SK-N-SH (cell line): ENCODE results near the gene CNEP1R1. TPM values are rescaled to one million over a fixed set of nuclear protein-coding genes. Genes with fewer than 3 reads are reported as not detected.

Experiments used
- CTCF ChIA-PET: fragments of 300-600, 350-600 bp; formaldehyde crosslinking; extraction: SDS; loops from one replicate; lab custom pipeline; 2021; lab: Yijun Ruan, JAX
- POLR2A ChIA-PET: fragments of 350-600 bp; sonication (Branson Sonifier 250); formaldehyde crosslinking; extraction: SDS; loops from one replicate; lab custom pipeline; 2020; ENCODE audit warnings: antibody characterized with exemption, inconsistent platforms; lab: Yijun Ruan, JAX
- DNase-seq: peaks from one replicate; pipeline ENCODE4 v3.0.0; 2012
- H2AFZ ChIP-seq: fragments of 200-600 bp; sonication (generic); 2 replicates; pipeline ENCODE4 v1.8.1; 2016; ENCODE audit warnings: antibody characterized with exemption, mild to moderate bottlenecking, low read depth
- H3F3A ChIP-seq: fragments of 200-600 bp; sonication (generic); replicated peaks from 2 replicates; pipeline ENCODE3; 2016; ENCODE audit warnings: antibody characterized with exemption, mild to moderate bottlenecking; ENCODE audit not compliant: insufficient read depth
- H3K27ac ChIP-seq, 2 experiments: fragments of 200-500 bp in 1 of 2; fragments of 200-600 bp in 1 of 2; sonication (Bioruptor generic) in 1 of 2; sonication (generic), shearing (Covaris generic) in 1 of 2; 2 replicates each; pipeline versions ENCODE4 v1.5.1 to v1.6.1; 2014 to 2016; ENCODE audit warnings: low read depth in 2 of 2, inconsistent platforms in 1 of 2, low read length in 1 of 2, mild to moderate bottlenecking in 1 of 2, mixed read lengths in 1 of 2
- H3K27me3 ChIP-seq: fragments of 200-600 bp; sonication (generic), shearing (Covaris generic); 2 replicates; pipeline ENCODE4 v1.6.1; 2016; ENCODE audit warnings: mixed run types; ENCODE audit not compliant: insufficient read depth
- H3K36me3 ChIP-seq, 2 experiments: fragments of 200-500 bp in 1 of 2; fragments of 200-600 bp in 1 of 2; sonication (Bioruptor generic) in 1 of 2; sonication (generic) in 1 of 2; replicated peaks in 1 of 2; 2 replicates each; pipeline versions ENCODE3 to v1.5.1; 2014 to 2016; ENCODE audit warnings: low read length in 1 of 2, mild to moderate bottlenecking in 1 of 2; ENCODE audit not compliant: insufficient read depth in 2 of 2, control insufficient read depth in 1 of 2
- H3K4me1 ChIP-seq, 2 experiments: fragments of 200-500 bp in 1 of 2; fragments of 200-600 bp in 1 of 2; sonication (Bioruptor generic) in 1 of 2; sonication (generic), shearing (Covaris generic) in 1 of 2; 2 replicates each; pipeline versions ENCODE4 v1.5.1 to v1.6.1; 2014 to 2016; ENCODE audit warnings: low read depth in 1 of 2, low read length in 1 of 2, mixed run types in 1 of 2; ENCODE audit not compliant: insufficient read depth in 2 of 2, control insufficient read depth in 1 of 2
- H3K4me2 ChIP-seq: fragments of 200-600 bp; sonication (generic), shearing (Covaris generic); 2 replicates; pipeline ENCODE4 v1.6.1; 2017; ENCODE audit warnings: mixed run types
- H3K4me3 ChIP-seq, 2 experiments: fragments of 200-500 bp in 1 of 2; fragments of 200-600 bp in 1 of 2; sonication (Bioruptor generic) in 1 of 2; sonication (generic), shearing (Covaris generic) in 1 of 2; 2 replicates each; pipeline versions ENCODE4 v1.5.1 to v1.8.1; 2014 to 2016; ENCODE audit warnings: low read depth in 2 of 2, inconsistent platforms in 1 of 2, low read length in 1 of 2, mild to moderate bottlenecking in 1 of 2, mixed read lengths in 1 of 2, moderate library complexity in 1 of 2
- H3K79me2 ChIP-seq: fragments of 200-600 bp; sonication (generic); 2 replicates; pipeline ENCODE4 v1.8.1; 2017; ENCODE audit warnings: mild to moderate bottlenecking; ENCODE audit not compliant: insufficient read depth
- H3K9ac ChIP-seq: fragments of 200-600 bp; sonication (generic); 2 replicates; pipeline ENCODE4 v1.6.1; 2017; ENCODE audit warnings: mixed run types
- H3K9me2 ChIP-seq: fragments of 200-600 bp; sonication (generic); 2 replicates; pipeline ENCODE4 v1.6.1; 2017; ENCODE audit warnings: mixed run types
- H3K9me3 ChIP-seq: fragments of 200-600 bp; sonication (generic); 2 replicates; pipeline ENCODE4 v1.6.1; 2017; ENCODE audit warnings: mixed run types, mild to moderate bottlenecking, moderate library complexity
- H4K20me1 ChIP-seq: fragments of 200-600 bp; sonication (generic); 2 replicates; pipeline ENCODE4 v1.6.1; 2017; ENCODE audit warnings: mild to moderate bottlenecking, mixed run types; ENCODE audit not compliant: insufficient read depth
- CHD2 ChIP-seq: fragments of 150-350 bp; IDR thresholded peaks from 2 replicates; pipeline ENCODE4 v1.6.1; 2018; ENCODE audit warnings: low read length; ENCODE audit not compliant: partially characterized antibody
- CTCF ChIP-seq: fragments of 200-600 bp; sonication (generic); IDR thresholded peaks from 2 replicates; pipeline ENCODE4 v1.6.1; 2017; ENCODE audit warnings: antibody characterized with exemption, mild to moderate bottlenecking, moderate library complexity
- EP300 ChIP-seq, 2 experiments: IDR thresholded peaks; 2 replicates each; pipeline versions ENCODE4 v1.4.0 to v1.6.1; 2012; ENCODE audit warnings: borderline replicate concordance in 1 of 2, low read depth in 1 of 2, low read length in 1 of 2
- EZH2phosphoT487 ChIP-seq: fragments of 200-600 bp; sonication (generic); IDR thresholded peaks from 2 replicates; pipeline ENCODE4 v1.6.1; 2017; ENCODE audit warnings: low read depth, mixed run types, mild to moderate bottlenecking, antibody characterized with exemption, moderate library complexity, borderline replicate concordance
- FOXJ3 ChIP-seq: sonication (generic); formaldehyde crosslinking; IDR thresholded peaks from 2 replicates; pipeline ENCODE4 v1.5.1; 2020; ENCODE audit warnings: mild to moderate bottlenecking, missing genetic modification reagents
- GABPA ChIP-seq: IDR thresholded peaks from 2 replicates; pipeline ENCODE4 v1.4.0; 2012; ENCODE audit warnings: low read depth, mild to moderate bottlenecking
- IRF3 ChIP-seq: fragments of 150-350 bp; IDR thresholded peaks from 2 replicates; pipeline ENCODE4 v1.6.1; 2016; ENCODE audit warnings: mild to moderate bottlenecking, low read depth, low read length
- MAX ChIP-seq: IDR thresholded peaks from 2 replicates; pipeline ENCODE4 v1.4.0; 2012; ENCODE audit warnings: low read depth
- MEF2A ChIP-seq: IDR thresholded peaks from 2 replicates; pipeline ENCODE4 v1.4.0; 2012; ENCODE audit warnings: low read depth, borderline replicate concordance
- NRF1 ChIP-seq: IDR thresholded peaks from 2 replicates; pipeline ENCODE4 v1.6.1; 2012; ENCODE audit warnings: low read depth, mild to moderate bottlenecking, low read length
- SIN3A ChIP-seq: IDR thresholded peaks from 2 replicates; pipeline ENCODE4 v1.6.1; 2012; ENCODE audit warnings: low read depth, mild to moderate bottlenecking, low read length, moderate library complexity, borderline replicate concordance
- TAF1 ChIP-seq: IDR thresholded peaks from 2 replicates; pipeline ENCODE4 v1.6.1; 2012; ENCODE audit warnings: low read depth, mild to moderate bottlenecking, low read length, moderate library complexity, borderline replicate concordance
- TCF12 ChIP-seq: IDR thresholded peaks from 2 replicates; pipeline ENCODE4 v1.4.0; 2012
- TEAD4 ChIP-seq: IDR thresholded peaks from 2 replicates; pipeline ENCODE4 v1.4.0; 2012; ENCODE audit warnings: mild to moderate bottlenecking, borderline replicate concordance; ENCODE audit not compliant: insufficient read depth
- ZBTB33 ChIP-seq: IDR thresholded peaks from 2 replicates; pipeline ENCODE4 v1.4.0; 2012; ENCODE audit warnings: low read depth, borderline replicate concordance
- WGBS: methylation state at CpG from one replicate; pipeline ENCODE4 v1.1.6; 2017; ENCODE audit warnings: low lambda C conversion rate; 5-methylcytosine and 5-hydroxymethylcytosine counted together
- polyA plus RNA-seq, 3 experiments: library from polyadenylated mRNA; depleted of rRNA; stranded (reverse); fragments of >200 nt; gene quantifications; 2 replicates each; pipeline ENCODE4 v1.2.3, GENCODE V29; 2012

Gene CNEP1R1
- polyA plus RNA-seq, 1 of the 3 experiments (the other 2 are of a cell fraction) = 19.2 TPM

GRCh38 chr16:50010212-50010611 is 14.8 kb upstream of the CNEP1R1 start:
- Histone ChIP-seq H3K27me3 (no peaks in the 10 kb centered on the region; the same call in 1 of the 2 replicates), H3K79me2 (no peaks in the 10 kb centered on the region), H3K9ac (no peak overlapping the region), H3K4me2 (no peak overlapping the region), H3K9me3 (no peaks in the 10 kb centered on the region), H3K4me3 (no peak overlapping the region), H3K4me1 (no peaks in the 10 kb centered on the region), H3K27ac (no peak overlapping the region), H2AFZ (no peak overlapping the region), H3F3A (no peaks in the 10 kb centered on the region), H3K36me3 (no peaks in the 10 kb centered on the region)
- DNase-seq = no peak
- POLR2A ChIA-PET = no interaction called here
- no peak for TF ChIP-seq CHD2
- no peak for TF ChIP-seq SIN3A
- no peak for TF ChIP-seq NRF1
- TF ChIP-seq GABPA = no peak
- no peak for TF ChIP-seq EZH2phosphoT487
- TF ChIP-seq ZBTB33 = no peak
- TF ChIP-seq TCF12 = no peak
- no peak for TF ChIP-seq FOXJ3 (CRISPR knock-in tag)
- no peak for TF ChIP-seq TAF1
- no peak for TF ChIP-seq MAX
- TF ChIP-seq EP300 (IDR thresholded peaks at IDR 0.05; ENCODE audit: borderline replicate concordance in 1 of 2, low read depth in 1 of 2, low read length in 1 of 2) = no peak
- no peak for TF ChIP-seq IRF3
- no peak for TF ChIP-seq MEF2A
- TF ChIP-seq TEAD4 = no peak
- TF ChIP-seq CTCF = no peak
- TF ChIP-seq, all 33 proteins: peak for 0
- CTCF ChIA-PET = interaction anchor here (7.1 kb wide), 1 partner anchor 15 kb away, joined by 34 read pairs; the partner anchor contains the start of gene CNEP1R1
- WGBS = 52% methylated on average over 2 of the region's 2 CpGs
- no peaks in the 10 kb centered on the region for H4K20me1 ChIP-seq
- no peaks in the 10 kb centered on the region for H3K9me2 ChIP-seq
